ENCODE measurements around the gene ATG16L2.

DNA sequence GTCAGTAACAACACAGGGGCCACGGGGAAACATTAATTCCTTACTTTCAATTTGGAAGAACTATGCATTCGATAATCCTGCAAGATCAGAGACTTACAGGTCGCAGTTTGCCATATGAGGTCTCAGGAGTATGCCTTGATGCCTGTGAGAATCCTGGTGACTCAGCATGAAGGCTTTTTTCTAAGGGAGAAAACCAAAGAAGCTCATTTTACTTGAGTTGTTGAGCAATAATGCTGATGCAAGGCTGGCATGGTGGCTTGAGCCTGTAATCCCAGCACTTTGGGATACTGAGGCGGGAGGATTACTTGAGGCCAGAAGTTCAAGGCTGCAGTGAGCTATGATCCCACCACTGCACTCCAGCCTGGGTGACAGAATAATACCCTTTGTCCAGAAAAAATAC is 26.6 kb downstream of the ATG16L2 start:
- TF ChIP-seq CTCF (conservative IDR thresholded peaks at IDR 0.05 in 1 of 2, IDR thresholded peaks at IDR 0.05 in 1 of 2; ENCODE audit: low read depth in 1 of 2, low read length in 2 of 2) = no peak
- no peak for TF ChIP-seq EZH2 (IDR thresholded peaks at IDR 0.05; ENCODE audit: low read length, missing control alignments)

Data from fibroblast of lung (primary cell).